DND-41 (cell line): ENCODE measurements around the gene GFY.

Source experiments
- CTCF ChIP-seq: IDR thresholded peaks from 2 replicates; pipeline ENCODE4 v1.5.1; 2012; ENCODE audit warnings: borderline replicate concordance, low read length, moderate library complexity, mild to moderate bottlenecking; ENCODE audit not compliant: poor library complexity, severe bottlenecking; ENCODE audit errors: extremely low read depth
- EZH2 ChIP-seq: IDR thresholded peaks from 3 replicates; pipeline ENCODE4 v1.6.1; 2012; ENCODE audit warnings: borderline replicate concordance, low read depth, mild to moderate bottlenecking, moderate library complexity, low read length, inconsistent platforms; ENCODE audit not compliant: severe bottlenecking

GRCh38 chr19:49415810-49416200, 9.4 kb upstream of the GFY start:
- TF ChIP-seq EZH2 (no peak), CTCF (no peak)
